ENCODE data around the gene TTC12.

DNA sequence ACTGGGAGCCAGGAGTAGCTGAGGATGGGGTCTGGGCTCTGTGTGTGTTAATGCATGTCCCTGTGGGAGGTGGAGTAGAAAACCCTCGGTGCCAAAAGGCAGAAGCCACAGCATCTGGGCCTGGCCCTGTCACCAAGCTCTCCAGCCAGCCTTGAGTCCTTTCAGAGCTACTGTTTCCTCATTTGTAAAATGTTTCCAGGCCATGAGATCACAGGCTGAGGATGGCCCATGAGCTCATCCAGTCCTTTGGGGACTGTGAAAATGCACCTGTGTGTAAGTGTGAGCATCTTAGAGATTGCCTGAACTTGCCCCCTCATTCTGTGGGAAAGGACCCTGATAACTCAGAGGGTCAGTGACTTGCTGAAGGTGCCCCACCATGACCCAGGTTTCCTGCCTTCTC, 82.3 kb downstream of the TTC12 start:
- TF ChIP-seq GATA2 (IDR thresholded peaks at IDR 0.05; ENCODE audit: low read depth, low read length) (no peak), GATA3 (IDR thresholded peaks at IDR 0.05; ENCODE audit: low read depth, low read length) (no peak)

Data from SH-SY5Y (cell line).